A673 (cell line): Measurements from ENCODE around the gene OSBPL8. TPM values are rescaled to one million over a fixed set of nuclear protein-coding genes. Genes with fewer than 3 reads are reported as not detected.

Experiments
- BruUV-seq: library from RNA; stranded (reverse); fragments of 400-500 nt; replicated peaks from 2 replicates; lab custom pipeline; 2021; lab: Mats Ljungman, UMichigan
- CTCF ChIA-PET: fragments of 300-600 bp; sonication (Branson Sonifier 250); formaldehyde crosslinking; loops from one replicate; lab custom pipeline; 2022; ENCODE audit warnings: antibody characterized with exemption; lab: Charles Lee
- POLR2A ChIA-PET: fragments of 300-600 bp; sonication (Branson Sonifier 250); formaldehyde crosslinking; loops from one replicate; lab custom pipeline; 2022; ENCODE audit warnings: antibody characterized with exemption; ENCODE audit not compliant: low non-redundant PET; lab: Charles Lee
- DNase-seq: peaks from one replicate; pipeline ENCODE4 v3.0.0-alpha.2; 2015; ENCODE audit warnings: low spot score
- H3K27ac ChIP-seq: fragments of 200-600 bp; sonication (generic); 2 replicates; pipeline ENCODE4 v1.5.1; 2016; ENCODE audit warnings: mixed run types, low read depth, mild to moderate bottlenecking, mixed read lengths, antibody characterized with exemption, low read length; ENCODE audit not compliant: poor library complexity, severe bottlenecking
- H3K27me3 ChIP-seq: fragments of 200-600 bp; sonication (generic); replicated peaks from 2 replicates; pipeline ENCODE4 v1.6.1; 2017; ENCODE audit warnings: mixed run types, low read depth, mild to moderate bottlenecking, mixed read lengths, antibody characterized with exemption, low read length; ENCODE audit not compliant: insufficient read depth, poor library complexity
- H3K36me3 ChIP-seq: fragments of 200-600 bp; sonication (generic); 2 replicates; pipeline ENCODE4 v1.6.1; 2016; ENCODE audit warnings: mixed run types, mild to moderate bottlenecking, mixed read lengths, antibody characterized with exemption, low read length; ENCODE audit not compliant: insufficient read depth, poor library complexity, severe bottlenecking
- H3K4me1 ChIP-seq: fragments of 200-600 bp; sonication (generic); 2 replicates; pipeline ENCODE4 v1.6.1; 2017; ENCODE audit warnings: mixed run types, mild to moderate bottlenecking, mixed read lengths, antibody characterized with exemption, low read length; ENCODE audit not compliant: insufficient read depth, poor library complexity, severe bottlenecking
- H3K4me3 ChIP-seq: fragments of 200-600 bp; sonication (generic); 2 replicates; pipeline ENCODE4 v1.5.1; 2016; ENCODE audit warnings: low read depth, mixed run types, mild to moderate bottlenecking, mixed read lengths, low read length; ENCODE audit not compliant: poor library complexity, severe bottlenecking
- H3K9me3 ChIP-seq: fragments of 200-600 bp; sonication (generic); 2 replicates; pipeline ENCODE4 v1.6.1; 2016; ENCODE audit warnings: mixed run types, low read depth, mild to moderate bottlenecking, mixed read lengths, antibody characterized with exemption, low read length; ENCODE audit not compliant: poor library complexity, severe bottlenecking
- EZH2 ChIP-seq: fragments of 200-600 bp; sonication (generic); IDR thresholded peaks from 2 replicates; pipeline ENCODE4 v1.6.1; 2017; ENCODE audit warnings: borderline replicate concordance, low read depth, mild to moderate bottlenecking, mixed read lengths, antibody characterized with exemption, low read length; ENCODE audit not compliant: poor library complexity, severe bottlenecking
- intact Hi-C: fragments of 100-400 bp; cut with micrococcal nuclease; formaldehyde crosslinking; loops from one replicate; pipeline ENCODE4 v1.10.0; 2022; ENCODE audit not compliant: unreplicated experiment
- total RNA-seq: library from RNA; stranded (reverse); gene quantifications from 2 replicates; pipeline ENCODE4 v1.2.3, GENCODE V29; 2021
- TF ChIP-seq, protein P1 (sequence below): fragments of 300-800, 200-600 bp; sonication (generic); conservative IDR thresholded peaks from 2 replicates; pipeline ENCODE4 v1.5.1; 2017; ENCODE audit warnings: low read depth, mild to moderate bottlenecking, antibody characterized with exemption, low read length, moderate library complexity, mixed read lengths

Gene OSBPL8
- total RNA-seq, 1 experiment from 2014 or later = 86.1 TPM

- H3K27me3 ChIP-seq = no peaks in the 10 kb centered on the region
- BruUV-seq = no TSS peak
- no peak overlapping the region for H3K4me3 ChIP-seq
- POLR2A ChIA-PET = no interaction called here
- CTCF ChIA-PET = interaction anchor here (0.6 kb wide), 1 partner anchor 1242 kb away, joined by 4 read pairs; no protein-coding TSS in a partner anchor
- TF ChIP-seq, protein P1, sequence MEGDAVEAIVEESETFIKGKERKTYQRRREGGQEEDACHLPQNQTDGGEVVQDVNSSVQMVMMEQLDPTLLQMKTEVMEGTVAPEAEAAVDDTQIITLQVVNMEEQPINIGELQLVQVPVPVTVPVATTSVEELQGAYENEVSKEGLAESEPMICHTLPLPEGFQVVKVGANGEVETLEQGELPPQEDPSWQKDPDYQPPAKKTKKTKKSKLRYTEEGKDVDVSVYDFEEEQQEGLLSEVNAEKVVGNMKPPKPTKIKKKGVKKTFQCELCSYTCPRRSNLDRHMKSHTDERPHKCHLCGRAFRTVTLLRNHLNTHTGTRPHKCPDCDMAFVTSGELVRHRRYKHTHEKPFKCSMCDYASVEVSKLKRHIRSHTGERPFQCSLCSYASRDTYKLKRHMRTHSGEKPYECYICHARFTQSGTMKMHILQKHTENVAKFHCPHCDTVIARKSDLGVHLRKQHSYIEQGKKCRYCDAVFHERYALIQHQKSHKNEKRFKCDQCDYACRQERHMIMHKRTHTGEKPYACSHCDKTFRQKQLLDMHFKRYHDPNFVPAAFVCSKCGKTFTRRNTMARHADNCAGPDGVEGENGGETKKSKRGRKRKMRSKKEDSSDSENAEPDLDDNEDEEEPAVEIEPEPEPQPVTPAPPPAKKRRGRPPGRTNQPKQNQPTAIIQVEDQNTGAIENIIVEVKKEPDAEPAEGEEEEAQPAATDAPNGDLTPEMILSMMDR = no peak
- no peak for TF ChIP-seq EZH2
- H3K4me1 ChIP-seq = peaks cover 4% of the 10 kb centered on the region
- intact Hi-C loops = loop anchor here (10.0 kb wide), 2 partner anchors 243 to 543 kb away; partner anchors contain the start of gene BBS10
- H3K9me3 ChIP-seq = no peaks in the 10 kb centered on the region
- H3K36me3 ChIP-seq = no peaks in the 10 kb centered on the region
- H3K27ac ChIP-seq = no peak overlapping the region
- DNase-seq = no peak
These were observed 28.0 kb upstream of the OSBPL8 start for GRCh38 chr12:76587428-76588178.

DNA sequence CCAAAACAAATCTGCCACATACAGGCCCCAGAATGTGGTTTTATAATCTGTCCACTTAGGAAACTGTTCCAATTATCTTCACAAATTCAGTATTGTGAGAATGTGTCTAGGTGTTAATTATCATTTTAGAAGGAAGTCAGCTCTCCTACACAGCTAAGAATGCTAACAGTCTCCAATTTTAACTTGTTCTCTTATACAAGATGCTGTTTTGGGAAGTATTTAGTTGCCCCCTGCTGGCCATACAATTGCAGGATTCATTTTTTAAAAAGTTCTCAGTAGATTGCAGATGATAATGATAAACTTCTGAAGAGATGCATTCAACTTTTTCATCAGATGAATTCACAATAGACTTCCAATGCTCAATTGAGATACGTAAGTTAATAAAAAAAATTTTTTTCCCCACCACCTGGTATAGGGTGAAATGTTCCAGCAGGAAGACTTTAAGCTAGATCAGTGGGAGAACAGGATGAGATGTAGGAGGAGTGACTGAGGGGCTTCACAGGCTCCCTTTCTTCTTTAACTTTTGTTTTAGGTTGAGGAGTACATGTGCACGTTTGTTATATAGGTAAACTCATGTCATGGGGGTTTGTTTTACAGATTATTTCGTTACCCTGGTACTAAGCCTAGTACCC lies 27.3 kb upstream of the OSBPL8 start:
- H3K4me3 ChIP-seq = no peak overlapping the region
- peak; percentile 73 for DNase-seq
- no peaks in the 10 kb centered on the region for H3K27me3 ChIP-seq
- H3K9me3 ChIP-seq = no peaks in the 10 kb centered on the region
- no peaks in the 10 kb centered on the region for H3K36me3 ChIP-seq
- intact Hi-C loops = loop anchor here (10.0 kb wide), 2 partner anchors 242 to 542 kb away; partner anchors contain the start of gene BBS10
- TF ChIP-seq, protein P1 = peak; percentile 76
- TF ChIP-seq EZH2 = no peak
- peaks cover 4% of the 10 kb centered on the region for H3K4me1 ChIP-seq
- ChIA-PET POLR2A (no interaction called here), CTCF (interaction anchor here (0.6 kb wide), 1 partner anchor 1241 kb away, joined by 4 read pairs; no protein-coding TSS in a partner anchor)
- H3K27ac ChIP-seq = no peak overlapping the region
- no TSS peak for BruUV-seq

DNA sequence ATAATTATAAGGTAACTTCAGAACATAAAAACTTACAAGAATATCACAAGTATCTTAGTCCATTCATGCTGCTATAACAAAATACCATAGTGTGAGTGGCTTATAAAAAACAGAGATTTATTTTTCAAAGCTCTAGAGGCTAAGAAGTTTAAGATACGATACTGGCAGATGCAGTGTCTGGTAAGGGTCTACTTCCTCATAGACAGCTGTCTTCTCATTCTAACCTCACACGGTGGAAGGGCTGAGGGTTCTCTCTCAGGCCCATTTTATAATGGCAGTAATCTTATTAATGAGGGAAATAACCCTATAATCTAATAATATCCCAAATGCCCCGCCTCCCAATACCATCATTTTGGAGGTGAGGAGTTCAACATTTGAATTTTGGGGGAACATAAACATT lies 23.7 kb upstream of the OSBPL8 start:
- H3K27me3 ChIP-seq = no peaks in the 10 kb centered on the region
- H3K4me1 ChIP-seq = peaks cover 4% of the 10 kb centered on the region
- CTCF ChIA-PET = no interaction called here
- no peak for TF ChIP-seq EZH2
- TF ChIP-seq, protein P1 = no peak
- intact Hi-C loops = loop anchor here (10.0 kb wide), 2 partner anchors 238 to 538 kb away; partner anchors contain the start of gene BBS10
- H3K36me3 ChIP-seq = no peaks in the 10 kb centered on the region
- POLR2A ChIA-PET = no interaction called here
- no peak overlapping the region for H3K27ac ChIP-seq
- no TSS peak for BruUV-seq
- no peaks in the 10 kb centered on the region for H3K9me3 ChIP-seq
- H3K4me3 ChIP-seq = no peak overlapping the region
- DNase-seq = no peak
